Measurements from ENCODE around the gene RNPEP. TPM values are rescaled to one million over a fixed set of nuclear protein-coding genes. Genes with fewer than 3 reads are reported as not detected.

The RNPEP gene
- total RNA-seq, 1 experiment from 2014 or later: 108 TPM

DNA sequence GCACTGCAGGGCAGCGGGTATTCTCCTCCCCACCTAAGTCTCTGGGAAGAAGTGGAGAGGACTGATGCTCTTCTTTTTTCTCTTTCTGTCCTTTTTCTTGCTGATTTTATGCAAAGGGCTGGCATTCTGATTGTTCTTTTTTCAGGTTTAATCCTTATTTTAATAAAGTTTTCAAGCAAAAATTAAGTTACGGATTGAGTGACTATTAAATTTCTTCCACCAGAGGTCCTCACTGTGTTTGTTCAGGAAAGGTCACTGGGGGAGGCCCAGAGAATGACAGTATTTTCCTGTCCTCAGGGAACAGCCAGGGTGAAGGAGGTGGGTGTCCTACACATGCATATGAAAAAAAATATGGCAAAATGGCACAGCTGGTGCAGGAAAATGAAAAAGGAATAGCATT, 23.5 kb downstream of the RNPEP start:
- Histone ChIP-seq H3K27me3 (ENCODE audit: insufficient read depth, low read depth) (no peaks in the 10 kb centered on the region), H2AFZ (no peak overlapping the region), H3K4me1 (replicated peaks; ENCODE audit: insufficient read depth) (peaks cover 47% of the 10 kb centered on the region), H3F3A (ENCODE audit: insufficient read depth, low read depth) (peaks cover 53% of the 10 kb centered on the region), H4K20me1 (ENCODE audit: insufficient read depth) (peaks cover 4% of the 10 kb centered on the region), H3K9me3 (ENCODE audit: insufficient read depth, low read depth) (no peaks in the 10 kb centered on the region), H3K4me3 (no peak overlapping the region), H3K9me2 (ENCODE audit: insufficient read depth) (no peaks in the 10 kb centered on the region), H3K36me3 (ENCODE audit: low read depth) (peaks cover 20% of the 10 kb centered on the region; the same call in 1 of the 2 replicates), H3K4me2 (no peak overlapping the region), H3K27ac (peak overlapping the region; percentile 97; the same call in 1 of the 2 replicates), H3K79me2 (ENCODE audit: low read depth) (peaks cover 30% of the 10 kb centered on the region)
- ChIA-PET POLR2A (ENCODE audit: unreplicated experiment) (no interaction called here), CTCF (interaction anchor here (0.6 kb wide), 2 partner anchors 129 to 177 kb away, joined by 3 to 6 read pairs; partner anchors contain the start of gene IPO9)
- no peak for DNase-seq
- no TSS peak for BruUV-seq (replicated peaks)
- intact Hi-C loops (cut with micrococcal nuclease; ENCODE audit: unreplicated experiment): no loop called here
- TF ChIP-seq EZH2 (IDR thresholded peaks at IDR 0.05; ENCODE audit: low read depth): no peak
- TF ChIP-seq, protein P1, sequence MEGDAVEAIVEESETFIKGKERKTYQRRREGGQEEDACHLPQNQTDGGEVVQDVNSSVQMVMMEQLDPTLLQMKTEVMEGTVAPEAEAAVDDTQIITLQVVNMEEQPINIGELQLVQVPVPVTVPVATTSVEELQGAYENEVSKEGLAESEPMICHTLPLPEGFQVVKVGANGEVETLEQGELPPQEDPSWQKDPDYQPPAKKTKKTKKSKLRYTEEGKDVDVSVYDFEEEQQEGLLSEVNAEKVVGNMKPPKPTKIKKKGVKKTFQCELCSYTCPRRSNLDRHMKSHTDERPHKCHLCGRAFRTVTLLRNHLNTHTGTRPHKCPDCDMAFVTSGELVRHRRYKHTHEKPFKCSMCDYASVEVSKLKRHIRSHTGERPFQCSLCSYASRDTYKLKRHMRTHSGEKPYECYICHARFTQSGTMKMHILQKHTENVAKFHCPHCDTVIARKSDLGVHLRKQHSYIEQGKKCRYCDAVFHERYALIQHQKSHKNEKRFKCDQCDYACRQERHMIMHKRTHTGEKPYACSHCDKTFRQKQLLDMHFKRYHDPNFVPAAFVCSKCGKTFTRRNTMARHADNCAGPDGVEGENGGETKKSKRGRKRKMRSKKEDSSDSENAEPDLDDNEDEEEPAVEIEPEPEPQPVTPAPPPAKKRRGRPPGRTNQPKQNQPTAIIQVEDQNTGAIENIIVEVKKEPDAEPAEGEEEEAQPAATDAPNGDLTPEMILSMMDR (conservative IDR thresholded peaks at IDR 0.05): peak; percentile 70

DNA sequence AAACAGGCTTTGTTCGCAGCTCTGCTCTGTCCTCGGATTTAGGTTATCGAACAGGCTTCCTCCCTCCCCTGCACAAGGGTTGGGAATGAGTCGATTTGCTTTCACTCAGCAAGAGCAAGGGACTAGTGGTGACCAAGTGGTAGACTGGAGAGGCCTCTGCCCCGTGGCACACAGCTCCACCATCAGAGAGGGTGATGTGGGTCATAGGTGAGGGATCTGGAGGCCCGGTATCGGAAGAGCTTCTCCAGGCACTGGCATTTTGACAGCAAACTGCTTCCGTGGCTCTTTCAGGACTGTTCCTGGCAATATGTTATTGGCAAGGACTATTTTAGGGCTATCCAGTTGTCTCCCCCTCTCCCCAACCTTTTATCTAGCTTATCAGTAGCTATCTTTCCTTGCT, 24.9 kb downstream of the RNPEP start:
- Histone ChIP-seq H3K4me1 (replicated peaks; ENCODE audit: insufficient read depth) (peaks cover 47% of the 10 kb centered on the region), H3K9me3 (ENCODE audit: insufficient read depth, low read depth) (no peaks in the 10 kb centered on the region), H3F3A (ENCODE audit: insufficient read depth, low read depth) (peaks cover 62% of the 10 kb centered on the region), H3K9me2 (ENCODE audit: insufficient read depth) (no peaks in the 10 kb centered on the region), H3K27me3 (ENCODE audit: insufficient read depth, low read depth) (no peaks in the 10 kb centered on the region), H3K79me2 (ENCODE audit: low read depth) (peaks cover 44% of the 10 kb centered on the region), H3K27ac (peak overlapping the region; percentile 97), H4K20me1 (ENCODE audit: insufficient read depth) (peaks cover 17% of the 10 kb centered on the region), H2AFZ (no peak overlapping the region), H3K4me2 (peak overlapping the region; percentile 77), H3K36me3 (ENCODE audit: low read depth) (peaks cover 21% of the 10 kb centered on the region), H3K4me3 (peak overlapping the region; percentile 40; the same call in 1 of the 2 replicates)
- no peak for DNase-seq
- BruUV-seq (replicated peaks): no TSS peak
- no peak for TF ChIP-seq EZH2 (IDR thresholded peaks at IDR 0.05; ENCODE audit: low read depth)
- TF ChIP-seq, protein P1 (conservative IDR thresholded peaks at IDR 0.05): no peak
- ChIA-PET CTCF (interaction anchor here (0.6 to 1.2 kb wide), 3 partner anchors 80 to 111 kb away, joined by 3 to 8 read pairs (median 3); no protein-coding TSS in a partner anchor), POLR2A (ENCODE audit: unreplicated experiment) (interaction anchor here (0.6 to 1.6 kb wide), 8 partner anchors 10 to 1268 kb away, joined by 3 to 7 read pairs (median 4); no protein-coding TSS in a partner anchor)
- intact Hi-C loops (cut with micrococcal nuclease; ENCODE audit: unreplicated experiment): no loop called here

DNA sequence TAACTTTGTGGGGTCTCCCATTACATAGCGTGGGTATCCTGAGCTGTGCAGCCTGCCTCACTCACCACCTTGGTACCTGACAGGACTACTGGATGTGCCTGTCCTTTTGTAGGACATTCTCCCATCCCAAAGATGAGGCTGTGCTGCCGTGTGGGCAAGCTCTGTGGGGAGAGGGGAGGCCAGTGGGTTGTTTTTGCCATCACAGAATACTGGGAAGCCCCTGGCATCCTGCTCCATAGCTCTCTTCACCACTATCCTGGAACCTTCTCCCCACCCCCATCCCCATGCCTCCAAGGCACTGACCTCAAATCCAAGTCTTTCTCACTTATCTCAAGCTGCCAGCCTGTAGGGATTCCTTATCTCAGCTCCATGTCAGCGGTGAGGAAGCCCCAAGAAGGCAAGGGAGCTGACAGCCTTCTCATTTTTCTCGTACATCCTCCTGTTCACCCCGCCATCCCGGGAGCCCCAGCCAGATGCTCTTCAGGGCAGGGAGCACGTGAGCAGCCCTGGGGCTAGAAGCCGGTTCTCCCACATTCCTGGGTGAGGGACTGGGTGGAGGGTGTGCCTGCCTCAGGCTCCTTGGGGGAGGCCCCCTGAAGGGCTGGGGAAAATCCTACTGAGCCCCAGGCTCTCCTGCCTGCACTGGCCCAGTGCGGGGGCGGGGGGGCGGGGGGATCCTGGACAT, 25.5 kb downstream of the RNPEP start:
- CTCF ChIA-PET: interaction anchor here (0.6 to 1.2 kb wide), 4 partner anchors 27 to 410 kb away, joined by 3 to 7 read pairs (median 4); no protein-coding TSS in a partner anchor
- Histone ChIP-seq H3K9me2 (ENCODE audit: insufficient read depth) (no peaks in the 10 kb centered on the region), H3K79me2 (ENCODE audit: low read depth) (peaks cover 50% of the 10 kb centered on the region), H3F3A (ENCODE audit: insufficient read depth, low read depth) (peaks cover 65% of the 10 kb centered on the region), H3K27me3 (ENCODE audit: insufficient read depth, low read depth) (no peaks in the 10 kb centered on the region), H2AFZ (no peak overlapping the region), H4K20me1 (ENCODE audit: insufficient read depth) (peaks cover 24% of the 10 kb centered on the region), H3K4me1 (replicated peaks; ENCODE audit: insufficient read depth) (peaks cover 52% of the 10 kb centered on the region), H3K4me3 (peak overlapping the region; percentile 40; the same call in 1 of the 2 replicates), H3K9me3 (ENCODE audit: insufficient read depth, low read depth) (no peaks in the 10 kb centered on the region), H3K4me2 (peak overlapping the region; percentile 77), H3K27ac (peak overlapping the region; percentile 97), H3K36me3 (ENCODE audit: low read depth) (peaks cover 27% of the 10 kb centered on the region)
- no peak for TF ChIP-seq EZH2 (IDR thresholded peaks at IDR 0.05; ENCODE audit: low read depth)
- TF ChIP-seq, protein P1 (conservative IDR thresholded peaks at IDR 0.05): no peak
- peak; percentile 94 to 98 for DNase-seq
- intact Hi-C loops (cut with micrococcal nuclease; ENCODE audit: unreplicated experiment): loop anchor here (1.0 to 2.0 kb wide), 4 partner anchors 9 to 77 kb away; partner anchors contain the start of gene RNPEP
- POLR2A ChIA-PET (ENCODE audit: unreplicated experiment): interaction anchor here (0.6 to 3.7 kb wide), 12 partner anchors 8 to 1269 kb away, joined by 3 to 66 read pairs (median 4); no protein-coding TSS in a partner anchor
- BruUV-seq (replicated peaks): TSS peak; percentile 4

All from PC-9 (cell line).